Chondrocyte (in vitro differentiated cells): ENCODE measurements around the gene SNX9. TPM values are rescaled to one million over a fixed set of nuclear protein-coding genes. Genes with fewer than 3 reads are reported as not detected.
A peak's percentile ranks its signal among the peaks of the same experiment; 100 is the strongest.

ENCODE experiments used
- DNase-seq: peaks from one replicate; pipeline ENCODE4 v3.0.0; 2021; ENCODE audit warnings: mixed read lengths, low spot score
- H3K27ac Mint-ChIP-seq: one replicate; pipeline ENCODE4 v1.8.0; 2021; ENCODE audit warnings: mild to moderate bottlenecking, moderate library complexity, mixed read lengths; ENCODE audit not compliant: unreplicated experiment
- H3K27me3 Mint-ChIP-seq: 2 replicates; pipeline ENCODE4 v1.8.0; 2021; ENCODE audit warnings: low read depth, mixed read lengths
- H3K36me3 Mint-ChIP-seq: 2 replicates; pipeline ENCODE4 v1.8.0; 2021; ENCODE audit warnings: low read depth, mixed read lengths
- H3K4me1 Mint-ChIP-seq: 2 replicates; pipeline ENCODE4 v1.8.0; 2021; ENCODE audit warnings: low read depth, mild to moderate bottlenecking, mixed read lengths
- H3K4me3 Mint-ChIP-seq: one replicate; pipeline ENCODE4 v1.8.0; 2021; ENCODE audit warnings: mild to moderate bottlenecking, moderate library complexity, mixed read lengths; ENCODE audit not compliant: unreplicated experiment
- H3K9me3 Mint-ChIP-seq: 2 replicates; pipeline ENCODE4 v1.8.0; 2021; ENCODE audit warnings: low read depth, mixed read lengths
- total RNA-seq: library from RNA; stranded (reverse); gene quantifications from 3 replicates; pipeline ENCODE4 v1.2.1, GENCODE V29; 2021
- TF ChIP-seq, protein P1 (sequence below): fragments of 200-600 bp; sonication (generic); IDR thresholded peaks from 2 replicates; pipeline ENCODE4 v1.5.0; 2021; ENCODE audit warnings: antibody characterized with exemption, mild to moderate bottlenecking, moderate library complexity

Gene SNX9
- total RNA-seq, 1 donor from 2014 or later, result 43.9 TPM

DNA sequence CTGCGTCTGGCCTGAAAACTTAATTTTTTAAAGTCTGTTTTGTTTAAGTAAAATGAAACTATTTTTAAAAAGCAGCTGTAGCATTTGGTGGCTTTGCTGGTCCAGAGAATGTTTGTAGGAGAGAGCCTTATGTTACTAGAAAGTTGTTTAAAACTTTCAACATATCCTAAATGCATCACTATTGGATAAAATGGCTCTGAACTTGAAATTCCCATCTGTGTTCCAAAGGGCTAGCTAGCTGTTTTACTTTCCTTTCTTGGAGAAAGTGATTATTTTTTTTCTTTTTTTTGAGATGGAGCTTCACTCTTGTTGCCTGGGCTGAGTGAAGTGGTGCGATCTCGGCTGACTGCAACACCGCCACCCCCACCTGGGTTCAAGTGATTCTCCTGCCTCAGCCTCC, 161.1 kb downstream of the SNX9 start:
- H3K4me3 Mint-ChIP-seq, result peak overlapping the region; percentile 57
- H3K36me3 Mint-ChIP-seq, result no peaks in the 10 kb centered on the region
- peak overlapping the region; percentile 76 for H3K27ac Mint-ChIP-seq
- H3K9me3 Mint-ChIP-seq, result no peaks in the 10 kb centered on the region
- peak; percentile 28 for DNase-seq
- H3K4me1 Mint-ChIP-seq, result peaks cover 52% of the 10 kb centered on the region
- TF ChIP-seq, protein P1, sequence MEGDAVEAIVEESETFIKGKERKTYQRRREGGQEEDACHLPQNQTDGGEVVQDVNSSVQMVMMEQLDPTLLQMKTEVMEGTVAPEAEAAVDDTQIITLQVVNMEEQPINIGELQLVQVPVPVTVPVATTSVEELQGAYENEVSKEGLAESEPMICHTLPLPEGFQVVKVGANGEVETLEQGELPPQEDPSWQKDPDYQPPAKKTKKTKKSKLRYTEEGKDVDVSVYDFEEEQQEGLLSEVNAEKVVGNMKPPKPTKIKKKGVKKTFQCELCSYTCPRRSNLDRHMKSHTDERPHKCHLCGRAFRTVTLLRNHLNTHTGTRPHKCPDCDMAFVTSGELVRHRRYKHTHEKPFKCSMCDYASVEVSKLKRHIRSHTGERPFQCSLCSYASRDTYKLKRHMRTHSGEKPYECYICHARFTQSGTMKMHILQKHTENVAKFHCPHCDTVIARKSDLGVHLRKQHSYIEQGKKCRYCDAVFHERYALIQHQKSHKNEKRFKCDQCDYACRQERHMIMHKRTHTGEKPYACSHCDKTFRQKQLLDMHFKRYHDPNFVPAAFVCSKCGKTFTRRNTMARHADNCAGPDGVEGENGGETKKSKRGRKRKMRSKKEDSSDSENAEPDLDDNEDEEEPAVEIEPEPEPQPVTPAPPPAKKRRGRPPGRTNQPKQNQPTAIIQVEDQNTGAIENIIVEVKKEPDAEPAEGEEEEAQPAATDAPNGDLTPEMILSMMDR, result no peak
- H3K27me3 Mint-ChIP-seq, result no peaks in the 10 kb centered on the region

DNA sequence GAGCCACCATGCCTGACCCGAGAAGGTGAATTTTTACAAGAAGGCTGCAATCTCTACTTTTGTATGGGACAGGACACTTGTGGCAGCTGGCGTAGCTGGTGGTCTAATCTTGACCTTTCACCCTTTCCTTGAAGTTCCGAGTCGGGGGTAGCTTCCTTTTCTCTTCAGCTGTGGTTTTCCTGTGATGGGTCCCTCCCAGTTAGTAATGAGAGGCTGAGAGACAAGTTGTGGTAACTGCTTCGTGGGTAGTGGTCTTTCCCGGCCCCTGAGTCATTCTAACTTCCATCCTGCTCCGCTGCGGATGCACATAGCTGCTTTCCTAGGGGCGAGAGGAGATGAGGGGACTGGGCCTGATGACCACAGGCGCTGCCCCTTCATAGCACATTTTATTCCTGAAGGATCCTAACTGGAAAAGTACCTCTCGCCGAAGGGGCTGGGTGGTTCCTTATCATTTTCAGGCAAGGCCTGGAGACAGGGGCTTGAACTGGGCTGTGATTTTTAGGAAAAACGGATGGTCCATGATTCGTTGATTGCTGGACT, 161.7 kb downstream of the SNX9 start:
- Mint-ChIP-seq H3K9me3 (no peaks in the 10 kb centered on the region), H3K4me1 (peaks cover 58% of the 10 kb centered on the region), H3K36me3 (no peaks in the 10 kb centered on the region), H3K4me3 (no peak overlapping the region), H3K27me3 (no peaks in the 10 kb centered on the region), H3K27ac (no peak overlapping the region)
- peak; percentile 15 for DNase-seq
- TF ChIP-seq, protein P1, result no peak

DNA sequence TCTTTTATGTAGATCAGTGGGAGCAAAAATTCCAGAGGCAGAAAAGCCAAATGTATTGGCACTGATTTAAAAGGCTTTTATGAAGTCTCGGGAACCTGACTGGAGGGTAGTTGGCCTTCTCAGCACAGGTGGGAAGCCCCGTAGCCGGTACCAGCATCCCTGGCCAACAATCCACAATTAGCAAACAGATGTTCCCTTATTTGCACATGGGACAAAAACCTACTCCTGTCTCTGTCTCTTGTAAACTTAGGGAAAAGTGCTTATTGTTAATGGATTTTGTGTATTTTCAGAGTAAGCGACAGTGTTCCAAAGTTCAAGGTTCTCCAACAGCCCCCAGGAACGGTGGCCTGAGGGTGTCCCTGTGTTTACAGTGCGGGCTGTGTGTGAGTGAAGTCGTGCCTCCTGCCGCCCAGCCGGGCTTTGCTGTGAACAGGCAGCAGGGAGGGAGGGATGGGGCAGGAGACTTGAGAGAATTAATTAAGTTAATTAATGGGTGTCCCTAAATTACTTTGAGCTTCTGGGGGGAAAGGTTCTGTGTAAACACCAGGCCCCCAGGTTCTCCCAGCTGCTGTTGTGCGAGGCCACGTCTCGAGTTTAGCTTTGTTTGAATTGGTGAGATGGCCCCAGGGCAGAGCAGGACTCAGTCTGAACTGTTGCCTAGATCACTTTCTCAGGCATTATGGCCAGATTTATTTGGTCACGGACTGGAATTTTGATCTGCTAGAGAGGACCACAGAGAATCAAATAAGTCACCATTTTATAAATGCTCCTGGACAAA, 162.5 kb downstream of the SNX9 start:
- Mint-ChIP-seq H3K27me3 (no peaks in the 10 kb centered on the region), H3K4me1 (peaks cover 66% of the 10 kb centered on the region), H3K9me3 (no peaks in the 10 kb centered on the region), H3K4me3 (peak overlapping the region; percentile 35), H3K27ac (peak overlapping the region; percentile 74), H3K36me3 (no peaks in the 10 kb centered on the region)
- TF ChIP-seq, protein P1, result no peak
- peak; percentile 54 for DNase-seq

DNA sequence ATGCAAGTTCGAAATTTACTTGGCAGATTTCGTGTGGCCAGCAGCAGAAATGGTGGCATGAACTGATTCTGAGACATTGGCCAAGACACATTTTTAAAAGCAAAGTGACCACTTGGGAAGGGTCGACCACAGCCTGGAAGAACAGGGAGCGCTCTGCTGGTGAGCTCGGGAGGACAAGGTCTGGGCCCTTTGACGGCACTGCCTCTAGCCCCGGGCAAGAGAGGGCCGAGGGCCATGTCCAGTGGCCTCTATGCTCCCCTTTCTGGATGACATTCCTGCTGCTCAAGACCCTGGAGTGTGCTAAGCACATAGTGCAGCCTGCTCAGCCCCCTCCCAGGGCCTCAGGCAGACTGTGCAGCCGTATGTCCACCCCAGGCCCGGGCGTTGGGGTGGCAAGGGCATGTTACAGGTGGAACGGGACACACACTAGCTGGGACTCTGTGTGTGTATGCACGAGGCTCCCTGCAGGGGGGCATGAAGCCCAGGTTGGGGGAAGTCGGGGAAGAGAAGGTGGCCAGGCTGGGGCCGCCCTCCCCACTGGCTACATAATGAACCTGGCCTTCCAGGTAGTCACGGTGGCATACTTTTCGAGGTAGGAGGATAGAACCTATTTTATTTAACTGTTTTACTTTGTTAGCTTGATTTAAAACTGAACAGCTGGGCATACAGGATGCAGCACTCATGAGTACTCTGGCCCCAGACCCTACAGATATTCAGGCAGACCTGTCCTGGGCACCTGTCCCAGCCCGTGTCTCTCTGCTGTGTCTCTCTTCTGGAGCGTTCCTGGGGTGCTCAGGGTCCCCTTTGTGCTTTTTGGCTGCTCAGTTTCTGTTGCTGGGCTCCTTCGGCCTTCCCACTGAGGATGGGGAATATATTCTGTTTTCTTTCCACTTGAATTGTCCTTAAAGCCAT, 165.0 kb downstream of the SNX9 start:
- TF ChIP-seq, protein P1, result no peak
- Mint-ChIP-seq H3K9me3 (no peaks in the 10 kb centered on the region), H3K36me3 (no peaks in the 10 kb centered on the region), H3K4me1 (peaks cover 69% of the 10 kb centered on the region), H3K4me3 (no peak overlapping the region), H3K27me3 (no peaks in the 10 kb centered on the region), H3K27ac (no peak overlapping the region)
- DNase-seq, result peak; percentile 88

DNA sequence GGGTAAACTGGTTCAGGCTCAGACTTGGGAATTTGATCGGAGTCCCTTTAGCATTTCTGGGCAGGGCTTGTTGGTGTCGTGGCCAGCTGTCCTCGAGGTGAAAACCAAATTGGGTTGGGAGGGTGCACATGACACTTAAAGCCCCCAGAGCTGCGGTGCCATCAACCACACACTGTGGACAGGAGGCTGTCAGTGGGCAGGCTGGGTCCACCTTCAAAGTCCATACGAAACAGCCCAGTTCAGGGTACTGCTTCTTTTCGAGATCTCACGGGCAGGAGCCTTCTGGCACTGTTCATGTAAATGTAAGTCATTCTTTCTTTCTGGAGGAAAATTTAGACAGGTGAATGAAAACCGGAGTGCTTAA, 165.6 kb downstream of the SNX9 start:
- no peak for DNase-seq
- H3K9me3 Mint-ChIP-seq, result no peaks in the 10 kb centered on the region
- H3K4me1 Mint-ChIP-seq, result peaks cover 68% of the 10 kb centered on the region
- H3K27ac Mint-ChIP-seq, result no peak overlapping the region
- TF ChIP-seq, protein P1, result no peak
- no peaks in the 10 kb centered on the region for H3K27me3 Mint-ChIP-seq
- H3K36me3 Mint-ChIP-seq, result no peaks in the 10 kb centered on the region
- H3K4me3 Mint-ChIP-seq, result no peak overlapping the region
